NCI-H2171 (cell line): ENCODE data around the gene SYVN1.
A peak's percentile ranks its signal among the peaks of the same experiment; 100 is the strongest.
"Not testable (repeated sequence)": the region's sequence is repeated elsewhere in the genome, so short reads cannot be mapped to it uniquely, and the experiment has no call there.

Experiments
- DNase-seq: peaks from one replicate; lab custom pipeline; 2025; lab: John Stamatoyannopoulos, UW

The SYVN1 gene

DNA sequence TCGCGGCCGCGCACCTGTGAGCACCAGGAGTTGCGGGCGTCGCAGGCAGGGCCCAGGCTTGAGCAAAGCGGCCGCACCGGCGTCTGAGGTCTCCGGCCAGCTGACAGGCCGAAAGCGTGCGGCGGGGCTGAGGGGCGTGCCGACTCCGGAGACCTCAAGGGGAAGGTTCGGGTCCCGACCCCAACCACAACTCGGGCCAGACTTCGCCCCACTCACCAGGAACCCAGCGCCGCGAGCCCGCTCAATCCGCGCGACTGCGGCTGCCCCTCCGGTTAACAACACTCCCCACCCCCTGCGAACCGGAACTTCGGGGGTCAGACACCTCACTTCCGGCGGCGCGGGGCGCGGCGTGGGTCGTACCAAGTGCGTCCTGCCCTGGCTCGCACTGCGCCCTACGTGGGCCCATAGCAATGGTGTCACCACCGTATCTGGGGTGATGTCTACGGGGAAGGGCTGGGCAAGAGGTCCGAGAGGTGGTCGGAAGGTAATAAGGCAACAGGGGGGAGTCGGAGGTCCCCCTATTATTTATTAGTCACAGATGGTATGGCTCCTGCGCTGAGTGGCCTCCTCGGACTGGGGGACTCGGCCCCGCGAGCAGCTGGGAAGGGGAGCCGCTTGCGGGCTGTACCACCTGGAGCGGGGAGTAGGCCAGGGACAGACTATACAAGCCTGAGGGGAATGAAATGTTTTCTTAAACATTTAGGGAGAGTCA lies at the start of gene SYVN1:
Gene SYVN1, minus strand, starts transcription at position 280 of the 712 bp plus-strand sequence. CDS start 918 bp downstream, outside the sequence.
- DNase-seq = peak; percentile 86

DNA sequence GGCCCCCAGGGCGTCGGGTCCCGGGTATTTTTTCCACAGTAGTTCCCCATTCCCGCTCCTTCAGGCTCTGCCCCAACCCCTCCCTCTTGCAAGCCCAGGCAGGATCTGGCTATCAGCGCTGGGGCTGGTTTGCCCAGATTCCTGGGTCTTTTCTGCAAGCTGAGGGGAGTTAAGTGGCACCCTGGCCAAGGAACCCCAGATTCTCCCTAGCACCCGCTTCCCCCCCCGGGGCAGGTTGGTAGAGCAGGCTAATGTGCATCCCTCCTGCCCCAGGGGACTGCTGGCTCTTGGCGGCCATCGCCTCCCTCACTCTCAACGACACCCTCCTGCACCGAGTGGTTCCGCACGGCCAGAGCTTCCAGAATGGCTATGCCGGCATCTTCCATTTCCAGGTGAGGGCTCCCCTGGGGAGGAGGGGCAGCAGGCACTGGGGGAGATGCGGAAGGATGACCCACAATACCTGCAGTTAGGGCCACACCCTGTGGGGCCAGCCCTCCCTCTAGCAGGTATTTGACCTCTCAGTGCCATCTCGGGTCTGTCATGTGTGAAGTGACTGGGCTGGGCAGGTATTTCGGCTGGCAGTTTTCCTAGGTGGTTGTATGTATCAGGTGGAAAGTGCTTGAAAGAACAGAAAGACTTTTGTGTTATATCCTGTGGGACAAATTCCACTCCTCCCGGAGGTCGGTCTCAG lies 49.0 kb upstream of the SYVN1 start:
- DNase-seq = no peak

DNA sequence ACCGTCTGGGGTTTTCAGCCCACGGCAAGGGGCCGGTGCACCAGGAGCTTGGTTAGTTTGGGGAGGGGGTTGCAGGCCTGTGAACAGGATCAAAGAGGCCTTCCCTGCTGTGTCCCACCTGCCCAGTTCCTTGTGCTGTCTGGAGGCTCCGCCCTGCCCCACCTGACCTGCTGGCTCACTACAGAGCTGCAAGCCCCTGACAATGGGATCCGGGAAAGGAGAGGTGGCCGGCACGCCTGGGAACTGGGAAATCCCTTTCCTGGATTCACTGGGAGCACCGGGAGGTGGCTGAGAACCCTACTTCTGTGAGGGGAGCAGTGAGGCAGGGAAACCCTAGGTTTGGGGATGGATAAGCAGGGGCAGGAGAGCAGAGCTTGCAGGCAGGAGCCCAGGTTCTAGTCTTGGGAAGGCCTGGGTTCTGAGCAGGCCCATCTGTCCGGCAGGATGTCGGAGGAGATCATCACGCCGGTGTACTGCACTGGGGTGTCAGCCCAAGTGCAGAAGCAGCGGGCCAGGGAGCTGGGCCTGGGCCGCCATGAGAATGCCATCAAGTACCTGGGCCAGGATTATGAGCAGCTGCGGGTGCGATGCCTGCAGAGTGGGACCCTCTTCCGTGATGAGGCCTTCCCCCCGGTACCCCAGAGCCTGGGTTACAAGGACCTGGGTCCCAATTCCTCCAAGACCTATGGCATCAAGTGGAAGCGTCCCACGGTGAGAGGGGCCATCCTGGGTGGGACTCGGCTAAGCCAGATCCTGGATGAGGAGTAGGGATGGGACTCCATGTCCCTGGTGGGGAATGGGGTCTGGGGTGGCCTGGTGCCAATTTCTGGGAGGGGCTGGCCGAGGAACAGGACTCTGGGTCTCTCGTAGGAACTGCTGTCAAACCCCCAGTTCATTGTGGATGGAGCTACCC lies 48.2 kb upstream of the SYVN1 start:
- DNase-seq = peak; percentile 22

DNA sequence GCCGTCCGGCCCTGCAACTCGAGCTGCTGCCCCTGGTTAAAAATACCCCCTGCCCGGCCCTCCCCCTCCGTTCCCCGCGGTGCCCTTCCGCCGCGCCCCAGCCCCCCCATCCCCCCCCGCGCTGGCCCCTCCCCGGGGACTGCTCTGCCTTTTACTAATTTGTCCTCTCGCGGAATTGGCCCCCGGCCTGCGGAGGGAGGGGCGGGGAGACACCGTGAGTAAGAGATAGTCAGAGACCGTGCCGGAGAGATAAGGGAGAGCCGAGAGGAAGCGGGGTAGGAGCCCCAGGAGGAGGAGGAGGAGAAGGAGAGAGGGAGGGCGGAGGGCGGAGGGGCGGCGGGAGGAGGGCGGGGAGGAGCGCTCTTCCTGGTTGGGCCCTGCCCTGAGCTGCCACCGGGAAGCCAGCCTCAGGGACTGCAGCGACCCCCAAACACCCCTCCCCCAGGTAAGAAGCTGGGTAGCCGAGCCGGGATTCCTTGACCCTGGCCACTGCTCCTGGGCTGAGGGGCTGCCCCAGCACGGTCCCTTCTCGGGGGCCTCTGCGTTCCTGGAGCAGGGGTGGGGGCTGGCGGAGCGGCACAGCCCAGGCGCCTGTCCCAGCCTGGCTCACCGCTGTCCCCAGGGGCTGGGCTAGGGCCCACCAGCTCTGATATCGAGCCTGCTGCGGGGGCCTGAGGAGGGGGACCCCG lies 47.4 kb upstream of the SYVN1 start, which contains the start of gene CAPN1:
Gene CAPN1, plus strand, starts transcription at position 360 of the 689 bp plus-strand sequence. CDS start 774 bp downstream, outside the sequence.
- peak; percentile 53 for DNase-seq

DNA sequence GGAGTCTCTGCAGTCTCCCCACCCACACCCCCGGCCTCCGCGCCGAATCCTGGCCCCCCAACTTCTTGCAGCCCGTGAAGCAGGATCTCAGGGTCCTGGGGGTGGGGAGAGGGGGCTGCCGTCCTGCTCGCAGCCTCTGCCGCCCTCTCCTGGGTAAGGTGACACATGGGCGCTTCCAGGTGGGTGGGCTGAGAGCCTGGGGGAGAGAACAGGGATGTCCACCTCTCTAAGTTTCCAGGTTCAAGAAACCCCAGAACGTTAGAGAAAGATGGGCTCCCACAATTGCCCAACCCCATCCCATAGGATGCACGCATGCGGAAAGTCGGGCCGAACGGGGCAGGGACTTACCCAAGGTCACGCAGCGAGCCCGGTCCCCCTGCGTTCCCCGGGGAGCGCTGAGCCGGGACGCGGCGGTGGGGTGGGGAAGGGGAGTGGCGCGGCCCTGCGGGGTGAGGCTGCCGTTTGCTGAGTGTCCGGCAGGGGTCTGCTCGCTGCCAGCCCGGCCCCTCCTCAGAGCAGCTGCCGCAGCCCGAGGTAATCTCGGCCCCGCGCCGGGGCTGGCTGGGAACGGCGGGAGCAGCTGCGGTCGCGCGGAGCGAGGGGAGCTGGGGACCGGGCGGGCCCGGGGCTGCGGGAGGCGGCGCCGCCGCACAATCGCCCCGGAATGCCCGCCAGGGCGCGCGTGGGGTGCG lies 46.7 kb upstream of the SYVN1 start:
- DNase-seq = peak; percentile 62

DNA sequence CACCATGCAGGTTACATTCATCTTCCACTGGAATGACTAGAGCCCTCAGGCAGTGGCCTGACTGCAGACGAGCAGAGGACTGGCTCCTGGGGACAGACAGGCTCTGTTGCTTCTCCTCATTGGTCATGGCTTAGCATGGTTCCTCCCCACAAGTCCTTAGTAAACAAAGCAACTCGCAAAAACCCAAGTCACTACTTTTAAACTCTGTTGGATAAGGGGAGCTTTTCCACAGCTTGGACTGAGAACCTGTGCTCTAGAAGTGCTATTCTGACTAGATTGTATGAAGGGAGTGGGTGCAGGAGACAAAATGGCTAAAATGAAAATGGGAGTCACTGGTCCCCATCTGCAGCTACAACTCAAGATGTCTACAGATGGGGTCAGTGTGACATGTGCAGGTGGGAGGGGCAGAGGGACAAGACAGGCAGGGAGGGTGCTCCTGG lies 40.3 kb upstream of the SYVN1 start:
- not testable (repeated sequence) for DNase-seq

DNA sequence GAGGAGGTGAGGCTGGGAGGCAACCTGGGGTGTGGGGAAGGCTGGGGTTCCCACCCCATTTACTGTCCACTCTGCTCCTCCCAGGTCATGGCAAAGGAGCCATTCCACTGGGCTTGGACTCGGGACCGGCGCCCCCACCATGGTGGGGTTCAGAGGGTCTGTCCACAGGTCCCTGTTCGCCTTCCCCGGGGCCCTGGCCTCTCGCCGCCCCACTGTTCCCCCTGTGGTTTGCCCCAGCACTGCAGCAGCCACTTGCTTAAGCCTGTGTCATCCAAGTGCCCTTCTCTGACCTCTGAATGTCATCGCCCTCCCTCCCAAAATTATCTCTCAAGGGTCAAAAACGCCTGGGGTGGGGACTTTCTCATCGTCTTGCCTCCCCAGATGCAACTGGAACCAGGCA lies 38.3 kb upstream of the SYVN1 start:
- no peak for DNase-seq

DNA sequence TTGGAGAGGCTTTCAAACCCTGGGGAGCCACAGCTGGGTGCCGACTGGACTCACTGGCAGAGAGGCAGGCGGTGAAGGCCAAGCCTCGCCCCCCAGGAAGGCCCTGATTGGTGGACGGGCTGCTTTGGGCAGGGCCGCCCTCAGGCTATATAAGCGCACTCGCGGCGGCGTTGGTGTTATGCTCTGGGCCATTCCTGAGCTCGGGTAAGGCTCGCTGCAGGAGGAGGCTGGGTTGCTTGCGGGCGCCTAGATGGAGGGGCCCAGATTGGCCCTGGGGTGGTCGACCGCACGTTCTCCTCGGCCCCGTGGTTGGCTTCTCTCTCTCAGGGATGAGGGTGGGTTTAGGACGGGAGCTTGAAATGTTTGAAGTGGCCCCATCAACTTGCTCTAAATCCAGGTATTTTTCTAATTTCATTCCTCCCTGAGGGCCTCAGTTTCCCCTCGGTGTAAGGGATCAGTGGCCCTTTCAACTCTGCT lies 35.8 kb upstream of the SYVN1 start, which contains the start of gene SPDYC:
Gene SPDYC, plus strand, starts transcription at position 176 of the 477 bp plus-strand sequence. CDS start 1,125 bp downstream, outside the sequence.
- no peak for DNase-seq

DNA sequence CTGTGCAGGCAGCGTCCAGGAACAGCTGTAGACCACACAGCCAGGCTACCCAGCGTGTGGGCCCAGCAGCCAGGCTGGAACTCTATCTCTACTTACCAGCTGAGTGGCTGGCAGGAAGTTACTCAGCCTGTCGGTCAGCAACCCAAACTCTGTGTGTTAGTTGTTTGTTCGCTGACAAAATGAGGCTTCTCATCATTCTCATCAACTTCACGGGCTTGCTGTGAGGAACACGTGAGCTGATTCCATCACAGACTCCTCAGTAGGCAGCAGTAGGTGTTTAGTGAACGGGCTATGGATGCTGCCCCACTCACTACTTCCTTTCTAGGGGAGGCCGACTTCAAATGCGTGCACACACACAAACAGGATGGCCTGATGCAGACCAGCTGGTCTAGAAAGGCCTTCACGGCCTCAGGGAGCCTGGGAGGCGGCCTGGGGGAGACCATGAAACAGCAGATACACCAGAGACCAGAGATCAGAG lies 34.9 kb upstream of the SYVN1 start:
- DNase-seq = no peak

DNA sequence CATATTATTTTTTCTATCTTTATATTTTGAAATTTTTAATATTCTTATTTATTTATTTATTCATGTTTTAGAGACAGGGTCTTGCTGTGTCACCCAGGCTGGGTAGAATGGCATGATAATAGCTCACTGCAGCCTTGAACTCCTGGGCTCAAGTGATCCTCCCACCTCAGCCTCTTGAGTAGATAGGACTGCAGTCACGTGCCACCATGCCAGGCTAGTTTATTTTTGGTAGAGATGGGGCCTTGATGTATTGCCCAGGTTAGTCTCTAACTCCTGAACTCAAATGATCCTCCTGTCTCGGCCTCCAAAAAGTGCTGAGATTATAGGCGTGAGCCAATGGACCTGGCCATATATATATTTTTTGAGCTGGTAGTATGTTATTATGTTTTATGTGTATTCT lies 33.3 kb upstream of the SYVN1 start:
- no peak for DNase-seq

DNA sequence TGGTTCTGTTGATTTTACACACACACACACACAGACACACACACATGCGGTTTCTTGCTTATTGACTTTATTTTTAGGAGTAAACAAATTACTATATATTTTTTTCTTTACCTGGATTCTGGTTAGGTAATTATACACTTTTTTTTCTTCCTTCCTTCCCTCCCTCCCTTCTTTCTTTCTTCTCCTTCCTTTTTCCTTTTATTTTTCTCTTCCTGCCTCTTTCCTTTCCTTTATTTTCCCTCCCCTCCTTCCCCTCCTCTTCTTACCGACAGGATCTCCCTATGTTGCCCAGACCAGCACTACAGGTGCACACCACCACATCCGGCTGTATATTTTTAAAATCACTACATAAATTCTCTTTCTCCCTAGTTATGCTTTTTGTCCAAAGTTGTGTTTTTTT lies 32.6 kb upstream of the SYVN1 start:
- no peak for DNase-seq

DNA sequence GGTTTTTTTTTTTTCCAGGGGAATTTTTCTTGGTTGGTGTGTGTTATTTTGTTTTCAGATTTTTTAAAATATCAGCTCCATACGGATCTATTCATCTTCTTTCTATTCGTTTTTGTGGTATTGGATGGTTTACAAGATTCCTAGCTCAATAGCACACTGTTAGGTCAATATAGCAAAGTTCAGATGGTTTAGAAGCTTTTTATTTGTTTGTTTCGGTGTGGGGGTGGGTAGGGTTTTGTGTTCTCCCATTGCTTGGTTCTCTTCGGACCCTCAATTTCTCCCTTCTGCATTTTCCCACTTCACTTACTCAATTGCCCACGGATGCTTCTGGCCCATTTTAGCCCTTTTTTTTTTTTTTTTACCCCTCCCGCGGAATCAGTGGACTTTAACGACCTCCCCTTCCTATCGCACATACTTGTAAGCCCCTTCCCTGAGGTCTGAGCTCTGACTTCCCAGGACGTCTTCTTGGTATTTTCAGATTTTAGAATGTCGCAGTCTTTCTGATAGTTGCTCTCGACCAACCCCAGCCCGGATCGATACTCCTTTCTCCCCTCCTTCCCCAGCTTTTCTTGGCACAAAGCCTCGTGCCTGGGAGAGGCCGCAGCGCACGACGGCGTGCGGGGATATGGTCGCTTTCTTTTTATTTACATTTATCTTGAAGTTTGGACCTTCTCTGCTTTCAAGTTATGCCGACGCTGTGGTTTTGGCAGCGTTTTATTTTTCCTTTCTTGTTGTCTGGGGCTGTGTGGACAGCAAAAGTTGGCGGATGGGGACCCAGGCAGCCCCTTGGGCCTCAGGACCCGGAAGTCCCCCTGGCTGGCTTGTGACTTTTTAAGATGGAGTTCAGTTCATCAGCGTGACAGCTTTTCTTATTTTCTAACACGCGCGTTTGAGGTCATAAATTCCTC lies 31.3 kb upstream of the SYVN1 start:
- DNase-seq = no peak

DNA sequence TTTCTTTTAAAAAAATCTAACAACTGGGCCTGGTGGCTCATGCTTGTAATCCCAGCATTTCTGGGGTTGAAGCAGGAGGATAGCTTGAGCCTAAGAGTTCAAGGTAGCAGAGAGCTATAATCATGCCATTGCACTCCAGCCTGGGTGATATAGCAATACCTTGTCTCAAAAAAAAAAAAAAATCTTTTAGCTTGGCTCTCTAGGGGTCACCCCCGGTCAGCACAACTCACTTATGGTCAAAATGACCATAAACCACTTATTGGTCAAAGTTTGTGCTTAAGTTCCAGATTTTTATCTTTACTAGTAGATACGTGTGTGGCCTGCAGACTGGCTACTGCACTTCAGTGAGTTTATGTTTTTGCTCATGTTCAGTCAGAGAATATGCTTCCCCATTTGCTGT lies 29.4 kb upstream of the SYVN1 start:
- DNase-seq = no peak

DNA sequence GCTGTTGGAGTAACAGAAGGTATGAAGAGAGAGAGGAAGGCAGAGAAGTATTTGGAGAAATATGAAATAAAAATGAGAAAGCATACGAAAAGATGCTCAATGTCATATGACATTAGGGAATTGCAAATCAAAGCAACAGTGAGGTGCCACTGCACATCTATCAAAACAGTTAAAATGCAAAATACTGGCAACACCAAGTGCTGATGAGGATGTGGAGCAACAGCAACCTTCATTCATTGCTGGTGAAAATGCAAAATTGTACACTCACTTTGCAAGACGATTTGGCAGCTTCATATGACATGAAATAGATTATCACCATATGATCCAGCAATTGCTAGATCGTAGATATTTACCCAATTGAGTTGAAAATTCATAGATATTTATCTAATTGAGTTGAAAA lies 26.3 kb upstream of the SYVN1 start:
- no peak for DNase-seq

DNA sequence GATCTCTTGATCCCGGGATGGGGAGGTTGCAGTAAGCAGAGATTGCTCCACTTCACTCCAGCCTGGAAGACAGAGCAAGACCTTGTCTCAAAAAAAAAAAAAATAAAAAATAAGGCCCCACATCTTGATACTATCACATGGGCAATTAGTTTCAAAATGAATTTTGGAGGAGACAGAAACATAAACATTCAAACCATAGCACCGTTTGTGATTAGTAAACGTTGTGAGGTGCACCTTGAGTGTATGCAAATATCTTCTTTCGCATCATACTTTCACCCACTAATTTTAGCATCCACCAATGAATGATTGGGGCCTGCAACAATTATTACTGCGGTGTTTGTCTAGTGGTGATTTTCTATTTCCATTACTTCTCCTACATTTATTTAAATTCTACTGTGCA lies 24.7 kb upstream of the SYVN1 start:
- DNase-seq = no peak

DNA sequence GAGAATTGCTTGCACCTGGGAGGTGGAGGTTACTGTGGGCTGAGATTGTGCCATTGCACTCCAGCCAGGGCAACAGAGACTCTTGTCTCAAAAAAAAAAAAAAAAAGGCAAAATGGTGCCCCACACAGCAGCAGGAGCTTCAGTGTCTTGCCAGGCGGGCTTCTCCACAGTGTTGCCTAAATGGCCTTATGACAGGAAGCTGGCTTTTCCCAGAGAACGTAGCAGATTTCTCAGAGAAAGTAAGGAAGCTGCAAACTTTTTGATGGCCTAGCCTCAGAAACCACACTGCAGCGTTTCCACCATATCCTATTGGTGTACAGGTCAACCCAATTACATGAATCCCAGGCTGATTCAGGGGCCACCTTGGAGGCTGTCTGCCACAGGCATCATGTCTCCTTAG lies 23.0 kb upstream of the SYVN1 start:
- no peak for DNase-seq

DNA sequence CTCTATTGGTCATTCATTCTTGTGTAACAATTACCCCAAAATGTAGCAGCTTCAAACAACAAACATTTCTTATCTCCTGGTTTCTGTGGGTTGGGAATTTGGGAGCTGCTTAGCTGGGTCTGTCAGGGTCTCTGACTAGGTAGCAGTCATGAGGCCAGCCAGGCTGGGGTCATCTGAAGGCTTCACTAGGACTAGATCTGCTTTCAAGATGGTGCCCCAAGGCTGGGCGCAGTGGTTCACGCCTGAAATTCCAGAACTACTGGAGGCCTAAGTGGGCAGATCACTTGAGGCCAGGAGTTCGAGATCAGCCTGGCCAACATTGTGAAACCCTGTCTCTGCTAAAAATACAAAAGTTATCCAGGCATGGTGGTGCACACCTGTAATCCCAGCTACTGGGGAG lies 22.6 kb upstream of the SYVN1 start:
- DNase-seq = no peak

DNA sequence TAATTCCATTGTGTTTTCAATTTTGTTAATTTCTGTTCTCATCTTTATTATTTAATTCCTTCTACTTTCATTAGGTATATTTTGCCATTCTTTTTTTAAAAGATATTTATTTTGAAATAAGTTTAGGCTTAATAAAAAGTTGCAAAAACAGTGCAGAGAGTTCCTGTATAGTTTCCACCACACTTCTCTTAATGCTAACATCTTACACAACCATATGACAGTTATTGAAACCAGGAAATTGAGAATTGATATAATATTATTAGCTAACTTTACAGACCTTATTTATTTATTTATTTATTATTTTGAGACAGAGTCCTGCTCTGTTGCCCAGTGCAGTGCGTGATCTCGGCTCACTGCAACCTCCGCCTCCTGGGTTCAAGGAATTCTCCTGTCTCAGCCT lies 21.9 kb upstream of the SYVN1 start:
- no peak for DNase-seq

DNA sequence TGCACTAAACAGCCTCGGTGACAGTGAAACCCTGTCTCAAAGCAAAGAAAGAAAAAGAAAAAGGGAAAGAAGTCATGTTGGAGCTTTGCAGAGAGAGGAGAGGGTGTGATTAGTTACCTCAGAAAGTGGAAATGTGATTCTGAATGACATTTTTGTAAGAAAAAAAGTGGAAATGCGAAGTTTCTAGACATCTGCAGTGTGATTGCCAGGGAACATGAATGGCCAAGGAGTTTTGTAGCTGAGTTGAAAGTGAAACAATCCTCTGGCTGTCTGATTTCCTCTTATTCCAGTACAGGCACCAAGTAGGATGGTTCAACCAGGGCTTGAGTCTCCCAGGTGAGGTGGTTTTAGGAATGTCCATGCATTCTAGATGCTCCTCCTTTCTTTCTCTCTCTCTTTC lies 17.8 kb upstream of the SYVN1 start:
- no peak for DNase-seq
